CD4-positive, alpha-beta memory T cell (primary cell): ENCODE data around the gene BATF2. TPM values are rescaled to one million over a fixed set of nuclear protein-coding genes. Genes with fewer than 3 reads are reported as not detected.

Experiments
- CTCF ChIA-PET: fragments of 350-600 bp; sonication (Branson Sonifier 250); formaldehyde crosslinking; loops from one replicate; lab custom pipeline; 2021; ENCODE audit warnings: inconsistent platforms; ENCODE audit not compliant: partially characterized antibody; lab: Charles Lee
- POLR2A ChIA-PET: fragments of 350-600 bp; sonication (Branson Sonifier 250); formaldehyde crosslinking; loops from one replicate; lab custom pipeline; 2021; ENCODE audit not compliant: partially characterized antibody; lab: Charles Lee
- DNase-seq, 5 donors: peaks; one replicate each; pipeline versions ENCODE4 v3.0.0 to v3.0.0-alpha.2; 2020 to 2022; ENCODE audit warnings: mixed read lengths in 1 of 5
- H3K27ac ChIP-seq: one replicate; pipeline ENCODE4 v1.7.0; 2013; ENCODE audit warnings: low read depth, low read length
- H3K27me3 ChIP-seq: 2 replicates; pipeline ENCODE4 v1.7.0; 2013; ENCODE audit warnings: mild to moderate bottlenecking, low read length, moderate library complexity; ENCODE audit not compliant: insufficient read depth
- H3K36me3 ChIP-seq: 2 replicates; pipeline ENCODE4 v1.7.0; 2013; ENCODE audit warnings: mild to moderate bottlenecking, low read length, moderate library complexity; ENCODE audit not compliant: insufficient read depth
- H3K4me1 ChIP-seq: 2 replicates; pipeline ENCODE4 v1.7.0; 2013; ENCODE audit warnings: mild to moderate bottlenecking, low read length, moderate library complexity; ENCODE audit not compliant: insufficient read depth
- H3K4me3 ChIP-seq, 2 donors: one replicate each; pipeline ENCODE4 v1.7.0; 2013; ENCODE audit warnings: low read length in 2 of 2, mild to moderate bottlenecking in 1 of 2
- H3K9me3 ChIP-seq, 2 donors: one replicate each; pipeline ENCODE4 v1.7.0; 2013; ENCODE audit warnings: low read length in 2 of 2, control low read depth in 1 of 2; ENCODE audit not compliant: control insufficient read depth in 1 of 2
- H3K27ac Mint-ChIP-seq, 7 donors: one replicate each; pipeline ENCODE4 v1.8.0; 2020 to 2021; ENCODE audit warnings: mixed read lengths in 7 of 7, mild to moderate bottlenecking in 6 of 7, inconsistent platforms in 3 of 7, moderate library complexity in 3 of 7
- H3K27me3 Mint-ChIP-seq, 2 donors: one replicate each; pipeline ENCODE4 v1.8.0; 2020 to 2021; ENCODE audit warnings: mixed read lengths in 2 of 2
- H3K36me3 Mint-ChIP-seq, 2 donors: one replicate each; pipeline ENCODE4 v1.8.0; 2020 to 2021; ENCODE audit warnings: mixed read lengths in 2 of 2, inconsistent platforms in 1 of 2, mild to moderate bottlenecking in 1 of 2
- H3K4me1 Mint-ChIP-seq, 4 donors: one replicate each; pipeline ENCODE4 v1.8.0; 2020 to 2021; ENCODE audit warnings: mixed read lengths in 4 of 4, mild to moderate bottlenecking in 1 of 4
- H3K4me3 Mint-ChIP-seq, 8 donors: one replicate each; pipeline ENCODE4 v1.8.0; 2020 to 2021; ENCODE audit warnings: mixed read lengths in 8 of 8, mild to moderate bottlenecking in 7 of 8, moderate library complexity in 6 of 8, inconsistent platforms in 3 of 8
- H3K9me3 Mint-ChIP-seq, 8 donors: one replicate each; pipeline ENCODE4 v1.8.0; 2020 to 2021; ENCODE audit warnings: mixed read lengths in 8 of 8, mild to moderate bottlenecking in 5 of 8, inconsistent platforms in 3 of 8, moderate library complexity in 1 of 8
- intact Hi-C: fragments of 100-400 bp; cut with micrococcal nuclease; formaldehyde crosslinking; loops from one replicate; pipeline ENCODE4 v1.15.1; 2023
- microRNA-seq: library from miRNA; unstranded; fragments of <30 nt; microRNA quantifications from one replicate; pipeline ENCODE4 v1.2.0, GENCODE V29; 2021; ENCODE audit warnings: borderline replicate concordance, borderline number of aligned reads, borderline microRNAs expressed, mixed read lengths
- polyA plus RNA-seq, 2 donors: library from polyadenylated mRNA; unstranded; fragments of 300-500 nt; fragmentation: Illumina TruSeq; gene quantifications; one replicate each; pipeline ENCODE4 v1.2.3, GENCODE V29; 2021
- total RNA-seq, 2 experiments: library from RNA; stranded (reverse); gene quantifications; one replicate each; pipeline ENCODE4 v1.2.3, GENCODE V29; 2021

Gene BATF2
- total and polyA plus RNA-seq, 4 experiments from 2014 or later = 0.17 TPM; not detected in 3

GRCh38 chr11:64954201-64954600, 42.6 kb downstream of the BATF2 start:
- Mint-ChIP-seq H3K27ac (no peak overlapping the region), H3K4me1 (no peaks in the 10 kb centered on the region), H3K4me3 (no peak overlapping the region), H3K36me3 (no peaks in the 10 kb centered on the region), H3K27me3 (peaks cover 2 to 8% of the 10 kb centered on the region in 2 donors), H3K9me3 (no peaks in the 10 kb centered on the region)
- no peaks in the 10 kb centered on the region for H3K4me1 ChIP-seq
- intact Hi-C loops = no loop called here
- H3K27me3 ChIP-seq = no peaks in the 10 kb centered on the region
- H3K27ac ChIP-seq = no peak overlapping the region
- H3K36me3 ChIP-seq = no peaks in the 10 kb centered on the region
- CTCF ChIA-PET = no interaction called here
- POLR2A ChIA-PET = interaction anchor here (1.0 kb wide), 1 partner anchor 49 kb away, joined by 3 read pairs; no protein-coding TSS in a partner anchor
- H3K4me3 ChIP-seq = no peak overlapping the region
- DNase-seq = no peak
- no peaks in the 10 kb centered on the region for H3K9me3 ChIP-seq

DNA sequence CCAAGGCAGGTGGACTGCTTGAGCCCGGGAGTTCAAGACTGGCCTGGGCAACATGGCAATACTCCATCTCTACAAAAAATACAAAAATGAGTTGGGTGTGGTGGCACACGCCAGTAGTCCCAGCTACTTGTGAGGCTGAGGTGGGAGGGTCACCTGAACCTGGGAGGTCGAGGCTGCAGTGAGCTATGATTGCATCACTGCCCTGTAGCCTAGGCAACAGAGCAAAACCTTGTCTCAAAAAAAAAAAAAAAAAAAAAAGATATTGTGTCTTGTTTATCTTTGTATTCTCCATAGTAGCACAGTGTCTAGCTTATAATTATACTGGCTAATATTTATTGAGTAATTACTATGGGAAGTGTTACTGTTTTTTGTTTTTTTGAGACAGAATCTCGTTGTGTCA, 45.2 kb downstream of the BATF2 start:
- H3K27me3 Mint-ChIP-seq = peaks cover 0 to 8% of the 10 kb centered on the region in 2 donors
- H3K27ac Mint-ChIP-seq = no peak overlapping the region
- Histone ChIP-seq H3K4me1 (no peaks in the 10 kb centered on the region), H3K27me3 (no peaks in the 10 kb centered on the region), H3K4me3 (no peak overlapping the region), H3K9me3 (no peaks in the 10 kb centered on the region), H3K27ac (no peak overlapping the region), H3K36me3 (no peaks in the 10 kb centered on the region)
- H3K36me3 Mint-ChIP-seq = no peaks in the 10 kb centered on the region
- no peaks in the 10 kb centered on the region for H3K9me3 Mint-ChIP-seq
- no peak overlapping the region for H3K4me3 Mint-ChIP-seq
- DNase-seq = no peak
- no peaks in the 10 kb centered on the region for H3K4me1 Mint-ChIP-seq
- POLR2A ChIA-PET = no interaction called here
- CTCF ChIA-PET = interaction anchor here (0.6 kb wide), 1 partner anchor 31 kb away, joined by 3 read pairs; no protein-coding TSS in a partner anchor
- intact Hi-C loops = no loop called here

GRCh38 chr11:64947208-64947814, 49.5 kb downstream of the BATF2 start:
- Histone ChIP-seq H3K9me3 (no peaks in the 10 kb centered on the region), H3K36me3 (no peaks in the 10 kb centered on the region), H3K27ac (no peak overlapping the region), H3K4me3 (no peak overlapping the region), H3K4me1 (no peaks in the 10 kb centered on the region), H3K27me3 (no peaks in the 10 kb centered on the region)
- DNase-seq = no peak
- POLR2A ChIA-PET = no interaction called here
- intact Hi-C loops = no loop called here
- Mint-ChIP-seq H3K4me3 (no peak overlapping the region), H3K9me3 (no peaks in the 10 kb centered on the region), H3K36me3 (no peaks in the 10 kb centered on the region), H3K27me3 (peaks cover 0 to 11% of the 10 kb centered on the region in 2 donors), H3K27ac (no peak overlapping the region), H3K4me1 (no peaks in the 10 kb centered on the region)
- CTCF ChIA-PET = no interaction called here

Small RNA genes lying within 50 kb of the gene (microRNA-seq; reads per million reads assigned to microRNA genes)
- gene MIR6879 = not detected

Other genes with a start within 250 kb of the BATF2 start
- 10 to 100 TPM; 10.7 to 11.3 TPM for gene PYGM, start 237.0 kb downstream of the BATF2 start, total RNA-seq
- gene PYGM, start 237.0 kb downstream of the BATF2 start, polyA plus RNA-seq = under 1 TPM in 1 of 2 donors, not detected in 1; 0.38 TPM
- 100 to 1,000 TPM; 805 to 832 TPM for gene SF1, start 218.4 kb downstream of the BATF2 start, total RNA-seq
- gene SF1, start 218.4 kb downstream of the BATF2 start, polyA plus RNA-seq = 100 to 1,000 TPM in 1 of 2 donors, 10 to 100 TPM in 1; 48.3 to 158 TPM
- gene MAP4K2, start 193.8 kb downstream of the BATF2 start, total RNA-seq = 100 to 1,000 TPM; 122 to 128 TPM
- 10 to 100 TPM; 32.3 to 57.2 TPM for gene MAP4K2, start 193.8 kb downstream of the BATF2 start, polyA plus RNA-seq
- 10 to 100 TPM; 41.3 to 42.7 TPM for gene MEN1, start 186.4 kb downstream of the BATF2 start, total RNA-seq
- 10 to 100 TPM; 22.4 to 42.1 TPM for gene MEN1, start 186.4 kb downstream of the BATF2 start, polyA plus RNA-seq
- gene CDC42BPG, start 152.3 kb downstream of the BATF2 start, total RNA-seq = 1 to 10 TPM; 6.2 to 9.0 TPM
- gene CDC42BPG, start 152.3 kb downstream of the BATF2 start, polyA plus RNA-seq = under 1 TPM in 1 of 2 donors, not detected in 1; 0.62 TPM
- gene EHD1, start 118.3 kb downstream of the BATF2 start, total RNA-seq = 100 to 1,000 TPM; 268 to 279 TPM
- gene EHD1, start 118.3 kb downstream of the BATF2 start, polyA plus RNA-seq = 100 to 1,000 TPM; 125 to 200 TPM
- 10 to 100 TPM; 45.7 to 47.3 TPM for gene ATG2A, start 79.8 kb downstream of the BATF2 start, total RNA-seq
- gene ATG2A, start 79.8 kb downstream of the BATF2 start, polyA plus RNA-seq = 1 to 10 TPM; 4.1 to 6.3 TPM
- gene PPP2R5B, start 72.3 kb downstream of the BATF2 start, total RNA-seq = 10 to 100 TPM; 14.0 to 15.8 TPM
- 1 to 10 TPM; 5.6 to 8.8 TPM for gene PPP2R5B, start 72.3 kb downstream of the BATF2 start, polyA plus RNA-seq
- under 1 TPM in 1 of 2 experiments, not detected in 1; 0.47 TPM for gene GPHA2, start 61.1 kb downstream of the BATF2 start, total RNA-seq
- not detected for gene GPHA2, start 61.1 kb downstream of the BATF2 start, polyA plus RNA-seq
- under 1 TPM; 0.44 to 0.91 TPM for gene MAJIN, start 24.9 kb downstream of the BATF2 start, total RNA-seq
- not detected for gene MAJIN, start 24.9 kb downstream of the BATF2 start, polyA plus RNA-seq
- gene ARL2, start 17.2 kb upstream of the BATF2 start, total RNA-seq = 10 to 100 TPM; 30.6 to 32.3 TPM
- 100 to 1,000 TPM in 1 of 2 donors, 10 to 100 TPM in 1; 83.5 to 114 TPM for gene ARL2, start 17.2 kb upstream of the BATF2 start, polyA plus RNA-seq
- gene SNX15, start 30.5 kb upstream of the BATF2 start, total RNA-seq = 10 to 100 TPM; 24.5 to 26.7 TPM
- 10 to 100 TPM; 19.8 to 23.2 TPM for gene SNX15, start 30.5 kb upstream of the BATF2 start, polyA plus RNA-seq
- 10 to 100 TPM in 1 of 2 experiments, 1 to 10 TPM in 1; 9.4 to 10.5 TPM for gene SAC3D1, start 44.2 kb upstream of the BATF2 start, total RNA-seq
- gene SAC3D1, start 44.2 kb upstream of the BATF2 start, polyA plus RNA-seq = 10 to 100 TPM in 1 of 2 donors, 1 to 10 TPM in 1; 6.8 to 10.6 TPM
- gene NAALADL1, start 61.6 kb upstream of the BATF2 start, total RNA-seq = 10 to 100 TPM; 22.4 to 23.4 TPM
- gene NAALADL1, start 61.6 kb upstream of the BATF2 start, polyA plus RNA-seq = 10 to 100 TPM; 16.6 to 27.0 TPM
- under 1 TPM; 0.41 to 0.64 TPM for gene CDCA5, start 87.1 kb upstream of the BATF2 start, total RNA-seq
- under 1 TPM in 1 of 2 donors, not detected in 1; 0.41 TPM for gene CDCA5, start 87.1 kb upstream of the BATF2 start, polyA plus RNA-seq
- gene ZFPL1, start 87.3 kb upstream of the BATF2 start, total RNA-seq = 10 to 100 TPM; 48.6 to 51.9 TPM
- 10 to 100 TPM; 28.7 to 31.0 TPM for gene ZFPL1, start 87.3 kb upstream of the BATF2 start, polyA plus RNA-seq
- 100 to 1,000 TPM; 221 to 226 TPM for gene VPS51, start 99.2 kb upstream of the BATF2 start, total RNA-seq
- gene VPS51, start 99.2 kb upstream of the BATF2 start, polyA plus RNA-seq = 100 to 1,000 TPM in 1 of 2 donors, 10 to 100 TPM in 1; 87.0 to 113 TPM
- gene TM7SF2, start 114.9 kb upstream of the BATF2 start, total RNA-seq = 10 to 100 TPM; 22.4 to 27.2 TPM
- gene TM7SF2, start 114.9 kb upstream of the BATF2 start, polyA plus RNA-seq = 10 to 100 TPM in 1 of 2 donors, 1 to 10 TPM in 1; 9.1 to 12.1 TPM
- gene ZNHIT2, start 120.7 kb upstream of the BATF2 start, total RNA-seq = 10 to 100 TPM; 15.9 to 16.5 TPM
- 10 to 100 TPM; 13.1 to 22.5 TPM for gene ZNHIT2, start 120.7 kb upstream of the BATF2 start, polyA plus RNA-seq
- 1,000 to 10,000 TPM; 1,571 to 1,690 TPM for gene FAU, start 125.2 kb upstream of the BATF2 start, total RNA-seq
- 1,000 to 10,000 TPM in 1 of 2 donors, 100 to 1,000 TPM in 1; 913 to 1,018 TPM for gene FAU, start 125.2 kb upstream of the BATF2 start, polyA plus RNA-seq
- gene MRPL49, start 125.3 kb upstream of the BATF2 start, total RNA-seq = 10 to 100 TPM; 59.6 to 60.6 TPM
- gene MRPL49, start 125.3 kb upstream of the BATF2 start, polyA plus RNA-seq = 100 to 1,000 TPM in 1 of 2 donors, 10 to 100 TPM in 1; 81.1 to 118 TPM
- gene SYVN1, start 137.5 kb upstream of the BATF2 start, total RNA-seq = 10 to 100 TPM; 74.0 to 76.5 TPM
- gene SYVN1, start 137.5 kb upstream of the BATF2 start, polyA plus RNA-seq = 10 to 100 TPM in 1 of 2 donors, 1 to 10 TPM in 1; 2.8 to 17.0 TPM
- gene SPDYC, start 173.3 kb upstream of the BATF2 start, total RNA-seq = not detected
- not detected for gene SPDYC, start 173.3 kb upstream of the BATF2 start, polyA plus RNA-seq
- gene CAPN1, start 185.0 kb upstream of the BATF2 start, total RNA-seq = 100 to 1,000 TPM; 135 to 141 TPM
- gene CAPN1, start 185.0 kb upstream of the BATF2 start, polyA plus RNA-seq = 100 to 1,000 TPM; 115 to 127 TPM